PC-9 (cell line): Measurements from ENCODE around the gene MYO5A.

Experiments used
- EZH2 ChIP-seq: fragments of 200-600 bp; sonication (generic); IDR thresholded peaks from 2 replicates; pipeline ENCODE4 v1.8.0; 2017; ENCODE audit warnings: antibody characterized with exemption, low read depth
- TF ChIP-seq, protein P1 (sequence below): fragments of 200-600 bp; sonication (generic); conservative IDR thresholded peaks from 2 replicates; pipeline ENCODE4 v1.6.1; 2017; ENCODE audit warnings: mixed run types, antibody characterized with exemption, mild to moderate bottlenecking, moderate library complexity

DNA sequence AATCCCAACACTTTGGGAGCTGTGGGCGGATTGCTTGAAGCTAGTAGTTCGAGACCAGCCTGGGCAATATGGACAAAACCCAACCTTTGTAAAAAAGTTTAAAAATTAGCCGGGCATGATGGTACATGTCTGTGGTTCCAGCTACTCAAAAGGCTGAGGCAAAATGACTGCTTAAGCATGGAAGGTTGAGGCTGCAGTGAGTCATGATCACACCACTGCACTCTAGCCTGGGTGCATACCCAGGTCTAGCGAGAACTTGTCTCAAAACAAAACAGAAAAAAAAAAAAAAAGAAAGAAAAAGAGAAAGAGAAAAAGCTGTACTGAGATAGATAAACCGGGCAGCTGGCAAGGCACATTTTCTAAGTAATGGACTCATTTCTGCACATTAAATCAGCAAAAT is 29.5 kb upstream of the MYO5A start:
- TF ChIP-seq, protein P1, sequence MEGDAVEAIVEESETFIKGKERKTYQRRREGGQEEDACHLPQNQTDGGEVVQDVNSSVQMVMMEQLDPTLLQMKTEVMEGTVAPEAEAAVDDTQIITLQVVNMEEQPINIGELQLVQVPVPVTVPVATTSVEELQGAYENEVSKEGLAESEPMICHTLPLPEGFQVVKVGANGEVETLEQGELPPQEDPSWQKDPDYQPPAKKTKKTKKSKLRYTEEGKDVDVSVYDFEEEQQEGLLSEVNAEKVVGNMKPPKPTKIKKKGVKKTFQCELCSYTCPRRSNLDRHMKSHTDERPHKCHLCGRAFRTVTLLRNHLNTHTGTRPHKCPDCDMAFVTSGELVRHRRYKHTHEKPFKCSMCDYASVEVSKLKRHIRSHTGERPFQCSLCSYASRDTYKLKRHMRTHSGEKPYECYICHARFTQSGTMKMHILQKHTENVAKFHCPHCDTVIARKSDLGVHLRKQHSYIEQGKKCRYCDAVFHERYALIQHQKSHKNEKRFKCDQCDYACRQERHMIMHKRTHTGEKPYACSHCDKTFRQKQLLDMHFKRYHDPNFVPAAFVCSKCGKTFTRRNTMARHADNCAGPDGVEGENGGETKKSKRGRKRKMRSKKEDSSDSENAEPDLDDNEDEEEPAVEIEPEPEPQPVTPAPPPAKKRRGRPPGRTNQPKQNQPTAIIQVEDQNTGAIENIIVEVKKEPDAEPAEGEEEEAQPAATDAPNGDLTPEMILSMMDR, result no peak
- no peak for TF ChIP-seq EZH2
